HL-60/S4 treated with phorbol 12-myristate 13-acetate at 8.2 ng/mL for 4 days and 3 days (cell line): ENCODE measurements around the gene YWHAG.
"Not testable (repeated sequence)": the region's sequence is repeated elsewhere in the genome, so short reads cannot be mapped to it uniquely, and the experiment has no call there.

Experiments
- in situ Hi-C: fragments of 300-500 bp; cut with MboI; formaldehyde crosslinking; loops from 2 replicates; pipeline ENCODE4 v1.15.0; 2022; ENCODE audit warnings: low sequenced_read_pairs

The YWHAG gene

DNA sequence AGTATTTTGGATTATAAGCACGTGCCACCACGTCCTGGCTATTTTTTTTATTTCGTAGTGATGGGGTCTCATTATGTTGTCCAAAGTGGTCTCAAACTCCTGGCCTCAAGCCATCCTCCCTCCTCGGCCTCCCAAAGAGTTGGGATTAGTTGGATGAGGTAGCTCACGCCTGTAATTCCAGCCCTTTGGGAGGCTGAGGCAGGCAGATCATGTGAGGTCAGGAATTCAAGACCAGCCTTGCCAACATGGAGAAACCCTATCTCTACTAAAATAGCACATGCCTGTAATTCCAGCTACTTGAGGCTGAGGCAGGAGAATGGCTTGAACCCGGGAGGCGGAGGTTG is 21.8 kb upstream of the YWHAG start:
- in situ Hi-C loops: no loop called here

DNA sequence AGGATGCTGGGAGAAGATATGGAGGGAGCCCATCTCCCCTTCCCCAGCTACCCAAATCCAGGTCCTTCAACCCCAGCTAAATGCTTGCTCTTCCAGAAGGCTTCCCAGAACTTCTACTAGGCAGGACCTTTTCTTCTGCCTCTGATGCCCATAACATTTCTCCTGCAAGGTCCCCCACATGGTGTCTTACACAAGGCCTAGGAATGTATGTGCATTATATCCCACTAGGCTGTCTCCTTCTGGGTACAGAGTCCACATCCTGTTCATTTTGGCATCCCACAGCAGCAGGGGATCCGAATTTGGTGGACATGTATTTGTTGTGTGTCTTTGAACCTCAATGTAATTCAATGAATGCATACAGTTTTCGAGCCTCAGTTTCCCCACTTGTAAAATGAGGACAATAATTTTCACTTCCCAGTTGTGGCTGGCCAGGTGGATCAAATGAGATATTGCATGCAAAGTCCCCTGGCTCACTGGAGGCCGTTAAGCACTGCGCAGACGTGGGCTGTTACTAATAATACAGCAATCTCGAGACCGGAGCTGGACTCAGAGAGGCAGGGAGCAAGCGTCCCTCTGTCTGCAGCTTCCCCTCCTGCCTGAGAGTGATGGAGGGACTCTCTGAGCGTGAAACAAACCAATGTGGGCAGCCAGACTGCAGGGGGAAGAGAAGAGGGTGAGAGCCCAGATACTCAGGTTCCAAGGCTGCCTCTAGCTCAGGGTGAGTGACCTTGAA is 18.6 kb upstream of the YWHAG start:
- in situ Hi-C loops: no loop called here

DNA sequence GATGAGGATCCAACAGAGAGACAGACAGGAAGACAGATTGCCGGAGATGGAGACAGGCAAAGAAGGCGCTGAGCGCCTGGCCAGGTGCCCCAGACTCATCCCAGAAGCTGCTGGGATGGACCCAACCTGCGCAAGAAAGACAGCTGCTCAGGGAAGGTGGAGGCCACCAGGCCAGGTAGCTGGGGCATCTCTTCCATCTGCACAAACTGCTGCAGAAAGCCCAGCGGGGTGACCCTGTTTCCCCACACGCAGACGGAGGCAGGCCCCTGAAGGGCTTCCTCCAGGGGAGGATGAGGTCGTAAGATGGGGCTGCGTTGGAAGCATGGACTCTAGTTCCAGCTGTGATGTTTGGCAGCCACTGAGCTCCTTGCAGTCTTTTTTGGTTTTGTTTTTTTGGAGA is 16.5 kb upstream of the YWHAG start:
- in situ Hi-C loops: no loop called here

- in situ Hi-C loops: no loop called here
Observed at GRCh38 chr7:76372984-76373833, 14.4 kb upstream of the YWHAG start.

DNA sequence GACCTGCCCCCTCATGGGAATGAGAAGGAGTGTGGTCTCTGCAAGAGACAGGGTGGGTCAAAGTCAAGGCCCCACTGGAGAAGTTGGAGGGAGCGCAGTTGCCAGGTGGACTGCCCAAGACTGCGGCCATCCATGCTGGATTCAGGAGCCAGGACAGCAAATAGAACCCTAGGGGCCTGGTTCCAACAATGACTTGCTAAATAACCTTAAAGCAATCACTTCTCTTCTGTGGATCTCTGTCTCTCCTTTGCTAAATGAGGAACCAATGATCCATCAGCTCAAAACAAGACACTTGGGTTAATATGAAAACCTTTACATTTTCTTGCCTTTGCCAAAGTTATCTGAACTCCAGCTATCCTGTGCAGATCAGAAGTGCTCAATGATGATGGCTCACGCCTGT is 12.6 kb upstream of the YWHAG start:
- in situ Hi-C loops: no loop called here

GRCh38 chr7:76369018-76369417 is 10.2 kb upstream of the YWHAG start:
- in situ Hi-C loops: no loop called here

DNA sequence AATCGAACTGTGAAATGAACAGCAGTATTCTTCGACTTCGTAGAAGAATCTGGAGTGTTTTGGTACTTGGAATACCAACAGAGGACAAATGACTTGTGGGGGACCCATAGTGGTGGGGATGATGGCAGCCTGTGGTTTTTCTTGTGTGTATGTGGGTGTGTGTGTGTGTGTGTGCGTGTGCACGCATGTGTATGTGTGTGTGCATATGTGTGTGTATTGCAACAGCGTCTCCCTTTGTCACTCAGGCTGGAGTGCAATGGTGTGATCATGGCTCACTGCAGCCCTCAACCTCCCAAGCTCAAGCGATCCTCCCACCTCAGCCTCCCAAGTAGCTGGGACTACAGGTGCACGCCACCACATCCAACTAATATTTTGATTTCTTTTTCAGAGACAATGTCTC is 9.4 kb upstream of the YWHAG start:
- in situ Hi-C loops: no loop called here

DNA sequence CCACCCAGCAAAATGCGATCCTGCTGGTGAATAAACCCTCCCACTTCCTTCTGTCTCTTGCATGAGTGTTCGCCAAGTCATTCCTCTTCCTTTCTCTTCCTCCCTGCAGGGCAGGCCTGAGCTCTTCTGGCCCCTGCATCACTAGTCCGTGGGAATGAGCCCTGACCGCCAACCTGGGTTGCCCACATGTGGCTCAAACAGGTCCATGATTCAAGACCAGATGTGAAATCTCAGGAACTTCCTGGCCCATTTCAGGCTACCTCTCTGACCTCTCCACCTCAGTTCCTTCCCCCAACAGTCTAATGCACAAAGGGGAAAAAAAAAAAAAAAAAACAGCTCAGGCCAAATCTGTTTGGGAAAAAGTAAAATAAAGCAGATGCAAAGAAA is 5.4 kb upstream of the YWHAG start:
- in situ Hi-C loops: no loop called here

- in situ Hi-C loops: not testable (repeated sequence)
Observed at GRCh38 chr7:76363754-76364153, 5.0 kb upstream of the YWHAG start.

DNA sequence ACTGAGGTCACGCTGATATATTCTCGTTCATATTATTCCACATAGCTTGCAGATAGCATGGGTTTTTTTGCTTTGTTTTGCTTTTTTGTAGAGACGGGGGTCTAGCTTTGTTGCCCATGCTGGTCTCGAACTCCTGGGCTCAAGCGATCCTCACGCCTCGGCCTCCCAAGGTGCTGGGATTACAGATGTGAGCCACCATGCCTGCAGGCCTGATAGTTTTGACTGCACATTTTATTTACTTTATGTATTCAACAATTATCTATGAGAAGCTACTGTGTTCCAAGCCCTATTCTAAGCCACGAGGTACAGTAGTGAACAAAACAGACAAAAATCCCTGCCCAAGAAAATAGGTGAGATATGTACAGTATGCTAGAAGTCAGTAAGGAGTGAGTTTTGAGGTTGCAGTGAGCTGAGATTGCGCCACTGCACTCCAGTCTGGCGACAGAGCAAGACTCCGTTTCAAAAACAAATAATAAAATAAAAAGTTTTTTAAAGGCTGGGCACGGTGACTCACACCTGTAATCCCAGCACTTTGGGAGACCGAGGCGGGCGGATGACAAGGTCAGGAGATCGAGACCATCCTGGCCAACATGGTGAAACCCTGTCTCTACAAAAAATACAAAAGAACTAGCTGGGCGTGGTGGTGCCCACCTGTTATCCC is 1.3 kb upstream of the YWHAG start:
- in situ Hi-C loops: no loop called here

- in situ Hi-C loops: no loop called here
Observed at GRCh38 chr7:76359111-76359977, 553 bp upstream of the YWHAG start.

DNA sequence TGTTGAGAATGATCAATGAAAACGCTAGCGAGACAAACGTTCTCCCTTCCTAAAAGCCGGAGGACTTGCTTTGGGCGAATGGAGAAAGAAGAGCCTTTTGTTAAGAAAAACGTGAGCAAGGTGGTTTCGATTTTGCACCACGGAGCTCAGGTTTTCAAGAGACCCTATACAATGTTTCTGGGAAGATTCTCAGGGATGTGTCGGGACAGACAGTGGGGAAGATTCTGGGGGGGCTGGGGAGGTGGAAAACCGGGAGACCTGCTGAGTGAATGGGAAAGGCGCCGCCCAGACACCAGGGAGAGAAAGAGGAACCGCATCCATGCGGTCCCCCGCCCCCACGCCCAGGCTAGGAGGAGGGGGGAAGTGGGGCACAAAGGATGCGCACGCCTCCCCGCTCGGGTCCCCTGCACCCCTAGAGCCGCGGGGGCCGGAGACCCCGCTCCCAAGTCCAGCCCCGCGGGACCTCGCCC is 745 bp downstream of the YWHAG start:
- in situ Hi-C loops: no loop called here

DNA sequence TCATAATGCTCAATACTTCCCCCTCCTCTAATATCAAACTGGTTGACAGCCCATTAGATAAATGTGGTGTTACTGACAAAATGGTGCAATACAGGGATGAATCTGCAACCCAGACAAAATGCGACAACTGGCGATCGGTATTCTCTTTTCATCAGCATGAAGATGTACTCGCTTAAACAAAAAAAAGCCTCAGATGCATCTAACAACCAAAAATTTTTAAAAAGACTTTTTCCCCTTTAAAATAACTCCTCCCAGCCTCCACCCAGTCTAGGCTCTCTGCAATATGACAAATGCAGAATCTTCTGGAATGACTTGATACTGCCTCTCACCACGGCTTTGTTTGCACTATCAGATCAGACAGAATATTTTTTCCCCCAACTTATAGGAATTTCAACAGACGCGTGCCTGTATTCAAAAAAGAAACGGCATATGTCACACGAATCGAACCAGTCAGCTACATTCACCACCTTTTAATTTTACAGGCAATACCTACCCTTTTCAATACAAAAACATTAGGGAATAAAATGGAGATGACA is 1.2 kb downstream of the YWHAG start:
- in situ Hi-C loops: no loop called here

DNA sequence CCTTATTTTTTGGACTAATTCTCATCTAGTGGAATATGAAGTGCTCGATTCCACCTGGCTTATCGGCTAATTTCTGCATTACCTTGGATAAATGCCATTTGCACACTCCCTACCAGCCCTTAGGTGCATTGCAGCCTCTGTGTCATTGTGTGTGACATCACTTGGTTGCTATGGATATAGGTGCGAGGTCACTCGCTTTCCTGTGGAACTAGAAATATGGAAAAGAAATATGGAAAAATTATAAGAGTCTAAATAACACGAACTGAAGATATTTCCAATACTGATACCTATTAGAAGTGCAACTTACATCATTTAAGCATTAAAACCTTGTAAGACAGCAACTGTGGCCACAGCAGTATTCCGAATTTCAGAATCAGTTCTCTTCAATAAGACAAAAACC is 2.0 kb downstream of the YWHAG start:
- in situ Hi-C loops: no loop called here

DNA sequence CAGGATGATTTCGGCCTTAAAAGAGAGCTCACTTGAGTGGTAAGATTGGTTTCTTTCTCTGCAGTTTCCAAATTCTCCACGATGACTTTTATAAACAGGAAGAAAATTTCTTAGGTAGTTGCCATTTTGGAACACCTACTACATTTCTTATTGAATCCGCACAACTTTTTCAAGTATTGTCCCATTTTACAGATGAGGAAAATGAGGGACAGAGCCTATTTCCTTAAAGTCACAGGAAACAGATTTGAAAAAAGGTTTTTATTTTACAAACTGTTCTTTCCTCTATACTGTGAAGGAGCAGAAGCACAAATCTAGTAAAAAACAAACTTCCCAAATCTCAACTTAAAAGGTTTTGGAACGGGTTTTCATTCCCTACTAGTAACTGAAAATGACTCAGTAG is 2.7 kb downstream of the YWHAG start:
- in situ Hi-C loops: no loop called here

DNA sequence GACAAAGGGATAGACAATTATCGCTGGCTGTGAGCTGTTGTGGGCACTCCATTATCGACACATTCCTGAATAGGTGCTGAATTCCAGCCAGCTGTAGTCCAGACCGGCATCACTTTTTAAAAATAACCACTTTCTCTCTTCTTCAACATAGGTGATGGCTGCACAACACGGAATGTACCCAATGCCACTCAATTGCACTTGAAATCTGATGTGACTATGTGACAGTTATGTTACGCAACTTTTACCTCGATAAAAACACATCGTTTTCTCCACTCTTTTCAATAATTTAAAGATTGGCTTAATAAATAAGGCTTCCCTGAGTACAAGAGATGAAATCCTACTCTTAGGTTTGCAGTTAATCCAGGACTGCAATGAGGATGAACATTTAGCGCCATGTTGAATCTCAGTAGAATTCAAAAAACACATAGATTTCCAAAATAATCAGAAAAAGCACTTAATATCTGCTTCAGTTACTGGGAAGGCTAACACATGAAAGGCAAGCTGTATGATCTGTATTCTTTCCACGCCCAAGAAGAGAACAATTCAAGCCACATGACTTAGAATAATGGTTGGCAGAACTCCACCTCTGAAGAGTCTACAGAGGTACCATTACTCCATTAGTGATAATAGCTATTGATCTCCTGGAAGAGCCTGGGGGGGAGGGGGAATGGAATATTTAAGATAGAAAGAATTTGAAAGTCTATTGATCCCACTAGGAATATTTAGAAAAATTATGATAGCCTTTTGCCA is 3.6 kb downstream of the YWHAG start:
- in situ Hi-C loops: no loop called here

- in situ Hi-C loops: no loop called here
Observed at GRCh38 chr7:76354516-76354915, 4.3 kb downstream of the YWHAG start.

DNA sequence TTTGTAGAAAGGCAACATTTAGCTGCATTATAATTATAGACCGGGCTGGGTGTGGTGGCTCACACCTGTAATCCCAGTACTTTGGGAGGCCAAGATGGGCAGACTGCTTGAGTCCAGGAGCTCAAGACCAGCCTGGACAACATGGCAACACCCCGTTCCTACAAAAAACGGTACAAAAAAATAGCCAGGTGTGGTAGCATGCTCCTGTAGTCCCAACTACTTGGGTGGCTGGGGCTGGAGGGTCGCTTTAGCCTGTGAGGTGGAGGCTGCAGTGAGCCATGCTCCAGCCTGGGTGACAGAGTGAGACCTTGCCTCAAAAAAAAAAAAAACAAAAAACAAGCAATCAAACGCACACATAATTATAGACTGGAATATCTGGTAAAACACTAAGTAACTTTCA is 5.0 kb downstream of the YWHAG start:
- in situ Hi-C loops: no loop called here

GRCh38 chr7:76352193-76352592 is 6.6 kb downstream of the YWHAG start:
- in situ Hi-C loops: no loop called here

DNA sequence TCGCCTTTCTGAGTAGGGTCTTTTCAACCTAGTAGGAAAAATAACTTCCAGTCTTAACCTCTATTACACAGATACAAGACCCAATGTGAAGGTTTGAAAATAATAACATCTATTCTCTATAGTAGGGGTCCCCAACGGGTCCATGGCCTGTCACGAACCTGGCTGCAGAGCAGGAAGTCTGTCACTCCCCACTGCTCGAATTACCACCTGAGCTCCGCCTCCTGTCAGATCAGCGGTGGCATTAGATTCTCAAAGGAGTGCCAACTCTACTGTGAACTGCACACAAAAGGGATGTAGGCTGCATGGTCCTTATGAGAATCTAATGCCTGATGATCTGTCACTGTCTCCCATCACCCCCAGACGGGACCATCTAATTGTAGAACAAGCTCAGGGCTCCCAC is 7.4 kb downstream of the YWHAG start:
- in situ Hi-C loops: no loop called here
